H1 (cell line): ENCODE results near the gene HES1. TPM values are rescaled to one million over a fixed set of nuclear protein-coding genes. Genes with fewer than 3 reads are reported as not detected.

Experiments
- CEBPB ChIP-seq: IDR thresholded peaks from 2 replicates; pipeline ENCODE4 v1.6.1; 2012; ENCODE audit warnings: low read depth, low read length
- CREB1 ChIP-seq: IDR thresholded peaks from 2 replicates; pipeline ENCODE4 v1.6.1; 2012; ENCODE audit warnings: inconsistent platforms
- SIN3A ChIP-seq, 2 experiments: IDR thresholded peaks in 1 of 2; conservative IDR thresholded peaks in 1 of 2; 2 replicates each; pipeline ENCODE4 v1.6.1; 2011 to 2012; ENCODE audit warnings: low read length in 2 of 2, improper control_type of control experiment in 1 of 2, low read depth in 1 of 2, mild to moderate bottlenecking in 1 of 2
- polyA plus RNA-seq, 7 experiments: library from polyadenylated mRNA; depleted of rRNA in 3 of 7; stranded (reverse) in 5 of 7; unstranded in 2 of 7; fragments of >200 nt in 5 of 7; fragments of 200-250 nt in 2 of 7; gene quantifications; 1 replicate in 5 of 7; 2 replicates in 1 of 7; 4 replicates in 1 of 7; pipeline versions ENCODE4 v1.2.1 to v1.2.3, GENCODE V29; 2011 to 2013; ENCODE audit warnings: missing spikeins in 2 of 7, mixed read lengths in 2 of 7
- total RNA-seq: library from RNA; stranded (reverse); fragmentation: NEBNext Ultra II Directional; extraction: Animal tissue kit (Norgen Biotek cat#: 25700); gene quantifications from 2 replicates; pipeline ENCODE4 v1.2.1, GENCODE V29; 2021
- TF ChIP-seq, protein P1 (sequence below): fragments of 300-600 bp; sonication (generic); IDR thresholded peaks from 2 replicates; pipeline ENCODE4 v1.7.1; 2012; ENCODE audit warnings: low read length, moderate library complexity, mild to moderate bottlenecking, inconsistent platforms; ENCODE audit not compliant: insufficient replicate concordance
- TF ChIP-seq, protein P2 (sequence below): IDR thresholded peaks from 2 replicates; pipeline ENCODE4 v1.6.1; 2011; ENCODE audit warnings: low read length, improper control_type of control experiment

The HES1 gene
- total and polyA plus RNA-seq, 2 of the 8 experiments (the other 6 are each of a cell fraction or from before 2014, with no cell fraction given), result 7.9 to 12.9 TPM

DNA sequence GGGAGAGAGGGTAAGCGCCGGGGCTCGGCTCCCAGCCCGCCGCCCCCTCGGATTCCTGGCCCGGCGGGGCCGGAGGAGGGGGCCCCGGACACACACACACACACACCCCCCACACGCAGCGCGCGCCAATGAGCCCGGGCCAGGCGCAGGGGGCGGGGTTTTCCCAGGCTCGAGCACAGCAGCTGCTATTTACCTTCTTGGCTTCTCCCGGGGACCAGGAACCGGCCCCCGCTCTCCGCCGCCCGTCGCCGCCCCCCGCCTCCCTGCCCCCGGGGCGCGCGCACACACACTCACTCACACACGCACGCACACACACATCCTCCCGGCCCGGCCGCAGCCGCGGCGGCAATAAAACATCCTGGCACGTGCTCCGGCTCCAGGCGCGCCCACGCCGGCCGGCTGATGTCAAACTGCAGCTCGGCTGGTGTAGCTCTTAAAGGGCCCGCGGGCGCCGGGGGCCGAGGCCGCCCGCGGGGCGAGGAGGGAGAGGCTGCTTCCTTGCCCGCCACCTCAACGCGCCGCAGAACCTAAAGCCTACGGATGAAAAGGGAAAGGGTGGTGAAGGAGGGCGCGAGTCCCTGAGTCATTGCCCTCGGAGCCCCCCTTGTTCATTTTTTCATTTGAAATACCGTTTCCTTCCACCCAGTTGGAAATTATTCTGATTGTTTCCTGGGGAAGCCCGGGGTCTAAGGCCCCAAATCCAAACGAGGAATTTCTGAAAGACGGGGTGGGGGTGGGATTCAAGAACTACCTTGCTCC lies 1.0 kb upstream of the HES1 start (continued):
- TF ChIP-seq, protein P1, sequence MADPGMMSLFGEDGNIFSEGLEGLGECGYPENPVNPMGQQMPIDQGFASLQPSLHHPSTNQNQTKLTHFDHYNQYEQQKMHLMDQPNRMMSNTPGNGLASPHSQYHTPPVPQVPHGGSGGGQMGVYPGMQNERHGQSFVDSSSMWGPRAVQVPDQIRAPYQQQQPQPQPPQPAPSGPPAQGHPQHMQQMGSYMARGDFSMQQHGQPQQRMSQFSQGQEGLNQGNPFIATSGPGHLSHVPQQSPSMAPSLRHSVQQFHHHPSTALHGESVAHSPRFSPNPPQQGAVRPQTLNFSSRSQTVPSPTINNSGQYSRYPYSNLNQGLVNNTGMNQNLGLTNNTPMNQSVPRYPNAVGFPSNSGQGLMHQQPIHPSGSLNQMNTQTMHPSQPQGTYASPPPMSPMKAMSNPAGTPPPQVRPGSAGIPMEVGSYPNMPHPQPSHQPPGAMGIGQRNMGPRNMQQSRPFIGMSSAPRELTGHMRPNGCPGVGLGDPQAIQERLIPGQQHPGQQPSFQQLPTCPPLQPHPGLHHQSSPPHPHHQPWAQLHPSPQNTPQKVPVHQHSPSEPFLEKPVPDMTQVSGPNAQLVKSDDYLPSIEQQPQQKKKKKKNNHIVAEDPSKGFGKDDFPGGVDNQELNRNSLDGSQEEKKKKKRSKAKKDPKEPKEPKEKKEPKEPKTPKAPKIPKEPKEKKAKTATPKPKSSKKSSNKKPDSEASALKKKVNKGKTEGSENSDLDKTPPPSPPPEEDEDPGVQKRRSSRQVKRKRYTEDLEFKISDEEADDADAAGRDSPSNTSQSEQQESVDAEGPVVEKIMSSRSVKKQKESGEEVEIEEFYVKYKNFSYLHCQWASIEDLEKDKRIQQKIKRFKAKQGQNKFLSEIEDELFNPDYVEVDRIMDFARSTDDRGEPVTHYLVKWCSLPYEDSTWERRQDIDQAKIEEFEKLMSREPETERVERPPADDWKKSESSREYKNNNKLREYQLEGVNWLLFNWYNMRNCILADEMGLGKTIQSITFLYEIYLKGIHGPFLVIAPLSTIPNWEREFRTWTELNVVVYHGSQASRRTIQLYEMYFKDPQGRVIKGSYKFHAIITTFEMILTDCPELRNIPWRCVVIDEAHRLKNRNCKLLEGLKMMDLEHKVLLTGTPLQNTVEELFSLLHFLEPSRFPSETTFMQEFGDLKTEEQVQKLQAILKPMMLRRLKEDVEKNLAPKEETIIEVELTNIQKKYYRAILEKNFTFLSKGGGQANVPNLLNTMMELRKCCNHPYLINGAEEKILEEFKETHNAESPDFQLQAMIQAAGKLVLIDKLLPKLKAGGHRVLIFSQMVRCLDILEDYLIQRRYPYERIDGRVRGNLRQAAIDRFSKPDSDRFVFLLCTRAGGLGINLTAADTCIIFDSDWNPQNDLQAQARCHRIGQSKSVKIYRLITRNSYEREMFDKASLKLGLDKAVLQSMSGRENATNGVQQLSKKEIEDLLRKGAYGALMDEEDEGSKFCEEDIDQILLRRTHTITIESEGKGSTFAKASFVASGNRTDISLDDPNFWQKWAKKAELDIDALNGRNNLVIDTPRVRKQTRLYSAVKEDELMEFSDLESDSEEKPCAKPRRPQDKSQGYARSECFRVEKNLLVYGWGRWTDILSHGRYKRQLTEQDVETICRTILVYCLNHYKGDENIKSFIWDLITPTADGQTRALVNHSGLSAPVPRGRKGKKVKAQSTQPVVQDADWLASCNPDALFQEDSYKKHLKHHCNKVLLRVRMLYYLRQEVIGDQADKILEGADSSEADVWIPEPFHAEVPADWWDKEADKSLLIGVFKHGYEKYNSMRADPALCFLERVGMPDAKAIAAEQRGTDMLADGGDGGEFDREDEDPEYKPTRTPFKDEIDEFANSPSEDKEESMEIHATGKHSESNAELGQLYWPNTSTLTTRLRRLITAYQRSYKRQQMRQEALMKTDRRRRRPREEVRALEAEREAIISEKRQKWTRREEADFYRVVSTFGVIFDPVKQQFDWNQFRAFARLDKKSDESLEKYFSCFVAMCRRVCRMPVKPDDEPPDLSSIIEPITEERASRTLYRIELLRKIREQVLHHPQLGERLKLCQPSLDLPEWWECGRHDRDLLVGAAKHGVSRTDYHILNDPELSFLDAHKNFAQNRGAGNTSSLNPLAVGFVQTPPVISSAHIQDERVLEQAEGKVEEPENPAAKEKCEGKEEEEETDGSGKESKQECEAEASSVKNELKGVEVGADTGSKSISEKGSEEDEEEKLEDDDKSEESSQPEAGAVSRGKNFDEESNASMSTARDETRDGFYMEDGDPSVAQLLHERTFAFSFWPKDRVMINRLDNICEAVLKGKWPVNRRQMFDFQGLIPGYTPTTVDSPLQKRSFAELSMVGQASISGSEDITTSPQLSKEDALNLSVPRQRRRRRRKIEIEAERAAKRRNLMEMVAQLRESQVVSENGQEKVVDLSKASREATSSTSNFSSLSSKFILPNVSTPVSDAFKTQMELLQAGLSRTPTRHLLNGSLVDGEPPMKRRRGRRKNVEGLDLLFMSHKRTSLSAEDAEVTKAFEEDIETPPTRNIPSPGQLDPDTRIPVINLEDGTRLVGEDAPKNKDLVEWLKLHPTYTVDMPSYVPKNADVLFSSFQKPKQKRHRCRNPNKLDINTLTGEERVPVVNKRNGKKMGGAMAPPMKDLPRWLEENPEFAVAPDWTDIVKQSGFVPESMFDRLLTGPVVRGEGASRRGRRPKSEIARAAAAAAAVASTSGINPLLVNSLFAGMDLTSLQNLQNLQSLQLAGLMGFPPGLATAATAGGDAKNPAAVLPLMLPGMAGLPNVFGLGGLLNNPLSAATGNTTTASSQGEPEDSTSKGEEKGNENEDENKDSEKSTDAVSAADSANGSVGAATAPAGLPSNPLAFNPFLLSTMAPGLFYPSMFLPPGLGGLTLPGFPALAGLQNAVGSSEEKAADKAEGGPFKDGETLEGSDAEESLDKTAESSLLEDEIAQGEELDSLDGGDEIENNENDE, result no peak
- TF ChIP-seq CREB1, result no peak; the same call in 1 of the 2 replicates
- TF ChIP-seq, protein P2, sequence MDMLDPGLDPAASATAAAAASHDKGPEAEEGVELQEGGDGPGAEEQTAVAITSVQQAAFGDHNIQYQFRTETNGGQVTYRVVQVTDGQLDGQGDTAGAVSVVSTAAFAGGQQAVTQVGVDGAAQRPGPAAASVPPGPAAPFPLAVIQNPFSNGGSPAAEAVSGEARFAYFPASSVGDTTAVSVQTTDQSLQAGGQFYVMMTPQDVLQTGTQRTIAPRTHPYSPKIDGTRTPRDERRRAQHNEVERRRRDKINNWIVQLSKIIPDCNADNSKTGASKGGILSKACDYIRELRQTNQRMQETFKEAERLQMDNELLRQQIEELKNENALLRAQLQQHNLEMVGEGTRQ, result 0 out of 2 replicates have a peak, but pooled peaks have one; percentile 15
- peak; percentile 66 to 77; a peak in 3 of 4 replicates for TF ChIP-seq SIN3A (conservative IDR thresholded peaks at IDR 0.05 in 1 of 2, IDR thresholded peaks at IDR 0.05 in 1 of 2; ENCODE audit: low read depth in 1 of 2, low read length in 2 of 2)
- no peak for TF ChIP-seq CEBPB
